Gastrocnemius medialis (tissue), 4 donors: Measurements from ENCODE around the gene THBS3. TPM values are rescaled to one million over a fixed set of nuclear protein-coding genes. Genes with fewer than 3 reads are reported as not detected.
"Not testable (repeated sequence)": the region's sequence is repeated elsewhere in the genome, so short reads cannot be mapped to it uniquely, and the experiment has no call there.

Experiments used
- ATAC-seq, 2 donors: fragments of 150-250 bp; one replicate each; pipeline ENCODE4 v1.9.1; 2016
- DNase-seq, 2 donors: peaks; one replicate each; pipeline ENCODE4 v3.0.0-alpha.2; 2019
- H3K27ac ChIP-seq, 4 donors: fragments of 200-600 bp; sonication (generic); 1 replicate in 1 of 4; 2 replicates in 3 of 4; pipeline ENCODE4 v1.5.1; 2016 to 2018; ENCODE audit warnings: mild to moderate bottlenecking in 2 of 4, moderate library complexity in 1 of 4
- H3K27me3 ChIP-seq, 3 donors: fragments of 200-600 bp; sonication (generic) in 2 of 3; 1 replicate in 1 of 3; 2 replicates in 2 of 3; pipeline versions ENCODE4 v1.5.1 to v1.6.0; 2016 to 2019; ENCODE audit warnings: mild to moderate bottlenecking in 1 of 3, moderate library complexity in 1 of 3
- H3K36me3 ChIP-seq, 2 donors: fragments of 200-600 bp; sonication (generic) in 1 of 2; one replicate each; pipeline ENCODE4 v1.5.1; 2017 to 2018
- H3K4me1 ChIP-seq, 2 donors: fragments of 200-600 bp; sonication (generic) in 1 of 2; one replicate each; pipeline ENCODE4 v1.5.1; 2016 to 2017; ENCODE audit warnings: mild to moderate bottlenecking in 2 of 2
- H3K4me3 ChIP-seq, 4 donors: fragments of 200-600 bp; sonication (generic) in 3 of 4; 1 replicate in 1 of 4; 2 replicates in 3 of 4; pipeline ENCODE4 v1.5.1; 2016 to 2019; ENCODE audit warnings: mild to moderate bottlenecking in 2 of 4
- H3K9me3 ChIP-seq, 3 donors: fragments of 200-600 bp; sonication (generic) in 2 of 3; 1 replicate in 1 of 3; 2 replicates in 2 of 3; pipeline ENCODE4 v1.5.1; 2016 to 2019
- POLR2A ChIP-seq, 2 donors: fragments of 450-650 bp; IDR thresholded peaks; one replicate each; pipeline ENCODE4 v1.6.1; 2017; ENCODE audit warnings: antibody characterized with exemption in 2 of 2, mild to moderate bottlenecking in 2 of 2, moderate library complexity in 2 of 2
- in situ Hi-C, 4 donors: fragments of 200-750 bp; cut with MboI; loops; one replicate each; pipeline versions ENCODE4 v1.15.0 to v1.8.0; 2017; ENCODE audit warnings: low sequenced_read_pairs in 4 of 4
- intact Hi-C: fragments of 100-400 bp; cut with DNase I; formaldehyde crosslinking; loops from one replicate; pipeline ENCODE4 v1.15.1; 2023; ENCODE audit warnings: low total_unique reads
- total RNA-seq, 4 donors: library from RNA; depleted of rRNA; stranded (reverse); fragments of >200 nt; gene quantifications; one replicate each; pipeline versions ENCODE4 v1.1.0 to v1.2.3, GENCODE V29; 2016
- TF ChIP-seq, protein P1 (sequence below), 5 experiments: fragments of 450-650 bp in 3 of 5; fragments of 200-600 bp in 2 of 5; sonication (generic) in 2 of 5; IDR thresholded peaks in 4 of 5; conservative IDR thresholded peaks in 1 of 5; 1 replicate in 4 of 5; 2 replicates in 1 of 5; pipeline ENCODE4 v1.5.1; 2016 to 2019; ENCODE audit warnings: antibody characterized with exemption in 5 of 5, mild to moderate bottlenecking in 3 of 5, moderate library complexity in 3 of 5

The THBS3 gene
- total RNA-seq, 4 donors from 2014 or later: 1.5 to 4.6 (median 3.3) TPM

DNA sequence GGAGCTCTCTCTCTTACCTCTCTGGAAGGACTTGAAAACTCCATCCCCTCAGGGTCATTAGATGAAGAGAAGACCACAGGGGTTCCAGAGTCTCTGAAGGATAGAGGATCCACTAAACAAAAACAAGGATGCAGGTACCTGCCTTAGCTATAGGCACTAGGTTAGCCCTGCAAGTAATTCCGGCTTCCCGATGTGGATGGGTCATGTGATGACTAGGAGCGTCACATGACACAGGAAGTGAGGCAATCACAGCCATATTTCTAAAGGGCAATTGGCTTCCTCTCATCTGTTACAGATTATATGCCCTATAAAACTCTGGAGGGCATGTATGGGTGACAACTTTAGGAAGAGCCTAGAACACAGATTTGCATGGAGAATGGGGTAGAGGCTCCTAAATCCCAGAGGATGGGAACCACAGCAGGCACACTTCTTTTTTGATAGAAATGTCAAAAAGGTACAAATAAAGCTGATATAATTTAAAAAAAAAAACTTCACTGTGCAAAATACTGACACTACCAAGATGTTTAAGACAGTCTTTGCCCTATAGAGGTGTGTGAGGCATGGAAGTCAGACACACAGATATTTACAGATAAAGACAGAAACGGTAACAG lies 33.5 kb upstream of the THBS3 start:
- in situ Hi-C loops: no loop called here
- TF ChIP-seq, protein P1, sequence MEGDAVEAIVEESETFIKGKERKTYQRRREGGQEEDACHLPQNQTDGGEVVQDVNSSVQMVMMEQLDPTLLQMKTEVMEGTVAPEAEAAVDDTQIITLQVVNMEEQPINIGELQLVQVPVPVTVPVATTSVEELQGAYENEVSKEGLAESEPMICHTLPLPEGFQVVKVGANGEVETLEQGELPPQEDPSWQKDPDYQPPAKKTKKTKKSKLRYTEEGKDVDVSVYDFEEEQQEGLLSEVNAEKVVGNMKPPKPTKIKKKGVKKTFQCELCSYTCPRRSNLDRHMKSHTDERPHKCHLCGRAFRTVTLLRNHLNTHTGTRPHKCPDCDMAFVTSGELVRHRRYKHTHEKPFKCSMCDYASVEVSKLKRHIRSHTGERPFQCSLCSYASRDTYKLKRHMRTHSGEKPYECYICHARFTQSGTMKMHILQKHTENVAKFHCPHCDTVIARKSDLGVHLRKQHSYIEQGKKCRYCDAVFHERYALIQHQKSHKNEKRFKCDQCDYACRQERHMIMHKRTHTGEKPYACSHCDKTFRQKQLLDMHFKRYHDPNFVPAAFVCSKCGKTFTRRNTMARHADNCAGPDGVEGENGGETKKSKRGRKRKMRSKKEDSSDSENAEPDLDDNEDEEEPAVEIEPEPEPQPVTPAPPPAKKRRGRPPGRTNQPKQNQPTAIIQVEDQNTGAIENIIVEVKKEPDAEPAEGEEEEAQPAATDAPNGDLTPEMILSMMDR (IDR thresholded peaks at IDR 0.05 in 4 of 5, conservative IDR thresholded peaks at IDR 0.05 in 1 of 5): no peak
- no peak for TF ChIP-seq POLR2A (IDR thresholded peaks at IDR 0.05)
- intact Hi-C loops: loop anchor here (1.0 to 5.0 kb wide), 2 partner anchors 22 to 34 kb away; partner anchors contain the start of genes MTX1 and THBS3
- Histone ChIP-seq H3K36me3 (peaks cover 0 to 12% of the 10 kb centered on the region in 2 donors), H3K4me1 (peaks cover 25 to 26% of the 10 kb centered on the region in 2 donors), H3K9me3 (no peaks in the 10 kb centered on the region), H3K27me3 (no peaks in the 10 kb centered on the region), H3K4me3 (peak overlapping the region; percentile 43 to 56 (median 47)), H3K27ac (peak overlapping the region in 3 of 4 donors; percentile 4 to 27 (median 14))
- ATAC-seq (peak; percentile 43 to 44), DNase-seq (peak; percentile 46 to 70)

DNA sequence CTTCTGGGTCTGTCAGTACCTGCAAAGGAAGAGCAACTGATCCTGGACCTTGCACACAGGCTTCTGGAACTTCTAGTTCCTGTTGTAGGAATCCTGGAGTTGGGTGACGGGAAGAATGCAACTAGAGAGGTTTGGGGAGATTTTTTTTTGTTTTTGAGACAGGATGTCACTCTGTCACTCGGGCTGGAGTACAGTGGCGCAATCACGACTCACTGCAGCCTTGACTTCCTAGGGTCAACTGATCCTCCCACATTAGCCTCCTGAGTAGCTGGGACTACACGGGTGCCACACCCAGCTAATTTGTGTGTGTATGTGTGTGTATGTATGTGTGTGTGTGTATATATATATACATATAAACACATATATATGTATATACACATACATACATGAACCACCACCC lies 28.8 kb upstream of the THBS3 start:
- no peak for DNase-seq
- peaks cover 0 to 15% of the 10 kb centered on the region in 2 donors for H3K36me3 ChIP-seq
- peaks cover 7 to 8% of the 10 kb centered on the region in 2 donors for H3K4me1 ChIP-seq
- ATAC-seq: no peak
- H3K9me3 ChIP-seq: no peaks in the 10 kb centered on the region
- no peaks in the 10 kb centered on the region for H3K27me3 ChIP-seq
- no peak overlapping the region for H3K4me3 ChIP-seq
- H3K27ac ChIP-seq: no peak overlapping the region
- intact Hi-C loops (no loop called here), in situ Hi-C loops (no loop called here)
- TF ChIP-seq, protein P1 (IDR thresholded peaks at IDR 0.05 in 4 of 5, conservative IDR thresholded peaks at IDR 0.05 in 1 of 5): no peak
- TF ChIP-seq POLR2A (IDR thresholded peaks at IDR 0.05): no peak

DNA sequence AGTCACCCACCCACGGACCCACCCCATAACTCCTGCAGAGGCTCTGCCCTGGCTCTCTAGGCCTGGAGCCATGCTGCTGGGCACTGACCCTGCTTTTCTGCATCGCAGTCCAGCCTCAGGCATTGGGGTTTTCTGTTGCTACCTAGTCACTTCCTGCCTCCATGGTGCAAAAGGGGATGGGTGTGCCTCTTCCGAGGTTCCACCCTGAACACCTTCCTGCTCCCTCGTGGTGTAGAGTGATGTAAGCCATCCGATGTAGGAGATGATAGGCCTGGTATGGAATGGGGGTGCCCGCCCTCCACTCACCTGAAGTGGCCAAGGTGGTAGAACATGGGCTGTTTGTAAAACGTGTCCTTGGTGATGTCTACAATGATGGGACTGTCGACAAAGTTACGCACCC lies 27.7 kb upstream of the THBS3 start:
- H3K27me3 ChIP-seq, H3K4me3 ChIP-seq, in situ Hi-C loops, intact Hi-C loops, H3K4me1 ChIP-seq, DNase-seq, ATAC-seq, H3K9me3 ChIP-seq, H3K27ac ChIP-seq: not testable (repeated sequence)
- peaks cover 0 to 15% of the 10 kb centered on the region in 2 donors for H3K36me3 ChIP-seq

DNA sequence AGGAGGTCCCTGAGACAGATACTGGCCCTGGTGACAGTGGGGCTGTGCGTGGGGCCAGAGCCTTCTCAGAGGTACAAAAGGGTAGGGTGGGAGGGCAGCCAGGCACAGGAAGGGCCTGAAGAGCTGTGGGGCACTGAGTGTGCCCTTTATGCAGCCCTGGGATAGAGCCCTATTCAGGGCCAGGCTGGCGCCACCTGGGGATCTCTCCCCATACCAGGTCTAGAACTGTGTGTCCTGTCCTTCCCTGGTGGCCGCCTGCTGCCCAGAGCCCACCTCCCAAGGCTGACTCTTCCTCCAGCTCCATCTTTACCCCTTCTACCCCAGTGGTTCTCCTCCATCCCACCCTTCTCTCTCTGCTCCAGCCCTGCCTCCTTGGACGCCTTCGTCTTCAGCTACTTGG lies 25.8 kb upstream of the THBS3 start:
- in situ Hi-C loops, H3K4me1 ChIP-seq, DNase-seq, intact Hi-C loops, H3K4me3 ChIP-seq, H3K27me3 ChIP-seq, H3K27ac ChIP-seq, H3K9me3 ChIP-seq, ATAC-seq: not testable (repeated sequence)
- H3K36me3 ChIP-seq: peaks cover 0 to 15% of the 10 kb centered on the region in 2 donors

DNA sequence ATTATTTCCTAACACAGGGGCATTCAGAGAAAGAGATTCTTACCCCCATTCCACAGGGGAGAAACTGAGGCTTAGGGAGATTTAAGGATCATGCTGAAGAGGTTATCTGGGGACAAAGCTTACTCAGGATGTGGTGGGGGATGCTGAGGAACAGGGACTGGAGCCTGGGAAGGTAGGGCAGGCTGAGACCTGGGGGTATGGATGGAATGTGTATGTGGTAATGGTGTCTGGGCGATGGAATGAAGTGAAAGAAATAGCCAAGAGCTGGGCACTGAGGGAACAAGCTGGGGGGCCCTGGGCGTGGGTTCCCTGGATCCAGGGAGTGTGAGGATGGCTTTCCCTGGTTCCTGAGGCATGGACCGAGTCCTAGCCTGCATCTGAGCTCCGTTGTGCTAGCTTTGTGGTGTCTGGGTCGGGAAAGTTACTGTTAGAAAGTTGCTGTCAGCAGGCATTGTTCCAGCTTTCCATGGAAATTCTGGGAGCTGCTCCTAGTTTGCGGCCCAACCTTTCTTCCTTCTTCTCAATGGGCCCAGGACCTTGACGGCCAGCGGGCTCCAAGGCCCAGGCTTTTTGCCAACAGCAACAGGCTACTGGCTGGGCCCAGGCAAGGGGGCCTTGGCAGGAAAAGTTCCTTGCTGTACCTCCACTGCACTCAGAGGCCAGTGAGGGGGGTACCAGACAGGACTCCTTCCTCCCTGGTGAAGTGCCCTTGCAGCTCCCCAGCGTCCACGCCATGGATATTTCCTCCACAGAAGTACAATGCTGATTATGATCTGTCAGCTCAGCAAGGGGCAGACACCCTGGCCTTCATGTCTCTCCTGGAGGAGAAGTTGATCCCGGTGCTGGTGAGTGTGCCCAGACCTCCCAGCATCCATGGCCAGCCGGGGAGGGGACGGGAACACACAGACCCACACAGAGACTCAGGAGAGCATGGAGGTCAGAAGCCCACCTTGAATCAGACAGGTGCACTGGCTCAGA lies 24.6 kb upstream of the THBS3 start:
- DNase-seq, H3K27ac ChIP-seq, ATAC-seq, in situ Hi-C loops, H3K4me3 ChIP-seq, H3K36me3 ChIP-seq, H3K4me1 ChIP-seq, H3K9me3 ChIP-seq, H3K27me3 ChIP-seq, intact Hi-C loops: not testable (repeated sequence)

DNA sequence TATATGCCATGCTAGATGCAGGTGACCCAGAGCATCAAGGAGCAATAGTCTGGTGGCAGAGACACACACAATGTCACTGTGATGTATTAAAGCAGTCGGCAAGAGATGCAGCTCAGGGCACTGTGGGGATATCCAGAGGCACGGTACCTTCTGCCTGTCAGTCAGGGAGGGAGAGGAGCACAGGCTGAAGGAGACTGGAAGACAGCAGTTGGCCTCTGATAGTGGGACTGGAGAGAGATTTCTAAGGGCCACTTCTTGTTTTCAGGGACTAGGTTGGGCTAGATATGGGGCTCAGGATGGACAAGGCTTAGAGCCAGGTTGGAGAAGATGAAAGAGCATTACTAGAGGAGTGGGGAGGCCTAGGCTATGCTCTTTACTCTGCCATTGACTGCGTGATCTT lies 23.6 kb upstream of the THBS3 start:
- DNase-seq, H3K27ac ChIP-seq, H3K36me3 ChIP-seq, ATAC-seq, H3K27me3 ChIP-seq, H3K4me3 ChIP-seq, in situ Hi-C loops, H3K9me3 ChIP-seq, intact Hi-C loops: not testable (repeated sequence)
- peaks cover 7 to 12% of the 10 kb centered on the region in 2 donors for H3K4me1 ChIP-seq
